Measurements from ENCODE around the gene GRAP.
"Not testable (repeated sequence)": the region's sequence is repeated elsewhere in the genome, so short reads cannot be mapped to it uniquely, and the experiment has no call there.

DNA sequence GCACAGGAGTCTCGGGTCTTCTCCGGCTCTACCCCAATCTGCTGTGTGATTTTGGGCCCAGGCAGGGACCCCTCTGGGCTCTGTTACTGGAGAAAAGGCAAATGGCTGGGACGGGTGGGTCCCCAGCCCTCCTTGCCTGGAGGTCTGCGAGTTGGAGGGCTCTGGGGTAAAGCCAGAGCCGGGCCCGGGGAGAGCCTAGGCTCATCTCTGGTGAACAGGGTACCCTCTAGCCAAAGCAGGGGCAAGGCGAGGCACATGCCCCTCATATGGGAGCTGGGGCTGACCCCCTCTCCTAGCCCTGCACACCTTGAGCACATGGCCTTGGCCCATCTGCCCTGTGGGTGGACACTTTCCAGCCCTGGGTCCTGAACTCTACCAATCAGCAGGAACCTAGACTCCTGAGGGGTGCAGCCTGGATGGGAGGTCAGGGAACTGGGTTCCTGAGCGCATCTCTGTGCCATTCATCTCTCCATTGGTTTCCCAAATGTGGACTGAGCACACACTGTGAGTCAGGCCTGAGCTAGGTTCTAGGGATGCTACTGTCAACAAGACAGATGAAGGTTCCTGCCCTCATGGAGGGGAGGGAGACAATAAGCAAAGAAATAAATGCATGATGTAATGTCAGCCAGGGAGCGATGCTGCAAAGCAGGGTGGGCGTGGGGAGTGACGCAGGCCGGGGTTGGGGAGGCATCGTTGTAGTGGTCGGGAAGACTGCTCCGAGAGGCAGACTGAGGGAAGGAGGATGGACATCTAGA, 47.1 kb upstream of the GRAP start:
- not testable (repeated sequence) for TF ChIP-seq YY1 (IDR thresholded peaks at IDR 0.05; ENCODE audit: low read depth, low read length); POLR2A (IDR thresholded peaks at IDR 0.05; ENCODE audit: low read depth, low read length); HCFC1 (IDR thresholded peaks at IDR 0.05; ENCODE audit: low read length); EP300 (IDR thresholded peaks at IDR 0.05; ENCODE audit: borderline replicate concordance in 1 of 2, control insufficient read depth in 1 of 2, low read depth in 2 of 2, low read length in 2 of 2); JUND (IDR thresholded peaks at IDR 0.05; ENCODE audit: low read depth, low read length); NFIC (IDR thresholded peaks at IDR 0.05; ENCODE audit: low read depth, low read length); BHLHE40 (IDR thresholded peaks at IDR 0.05; ENCODE audit: borderline replicate concordance in 1 of 2, low read depth in 2 of 2, low read length in 1 of 2)
- TF ChIP-seq, protein P1, sequence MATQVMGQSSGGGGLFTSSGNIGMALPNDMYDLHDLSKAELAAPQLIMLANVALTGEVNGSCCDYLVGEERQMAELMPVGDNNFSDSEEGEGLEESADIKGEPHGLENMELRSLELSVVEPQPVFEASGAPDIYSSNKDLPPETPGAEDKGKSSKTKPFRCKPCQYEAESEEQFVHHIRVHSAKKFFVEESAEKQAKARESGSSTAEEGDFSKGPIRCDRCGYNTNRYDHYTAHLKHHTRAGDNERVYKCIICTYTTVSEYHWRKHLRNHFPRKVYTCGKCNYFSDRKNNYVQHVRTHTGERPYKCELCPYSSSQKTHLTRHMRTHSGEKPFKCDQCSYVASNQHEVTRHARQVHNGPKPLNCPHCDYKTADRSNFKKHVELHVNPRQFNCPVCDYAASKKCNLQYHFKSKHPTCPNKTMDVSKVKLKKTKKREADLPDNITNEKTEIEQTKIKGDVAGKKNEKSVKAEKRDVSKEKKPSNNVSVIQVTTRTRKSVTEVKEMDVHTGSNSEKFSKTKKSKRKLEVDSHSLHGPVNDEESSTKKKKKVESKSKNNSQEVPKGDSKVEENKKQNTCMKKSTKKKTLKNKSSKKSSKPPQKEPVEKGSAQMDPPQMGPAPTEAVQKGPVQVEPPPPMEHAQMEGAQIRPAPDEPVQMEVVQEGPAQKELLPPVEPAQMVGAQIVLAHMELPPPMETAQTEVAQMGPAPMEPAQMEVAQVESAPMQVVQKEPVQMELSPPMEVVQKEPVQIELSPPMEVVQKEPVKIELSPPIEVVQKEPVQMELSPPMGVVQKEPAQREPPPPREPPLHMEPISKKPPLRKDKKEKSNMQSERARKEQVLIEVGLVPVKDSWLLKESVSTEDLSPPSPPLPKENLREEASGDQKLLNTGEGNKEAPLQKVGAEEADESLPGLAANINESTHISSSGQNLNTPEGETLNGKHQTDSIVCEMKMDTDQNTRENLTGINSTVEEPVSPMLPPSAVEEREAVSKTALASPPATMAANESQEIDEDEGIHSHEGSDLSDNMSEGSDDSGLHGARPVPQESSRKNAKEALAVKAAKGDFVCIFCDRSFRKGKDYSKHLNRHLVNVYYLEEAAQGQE (IDR thresholded peaks at IDR 0.05; ENCODE audit: low read depth, low read length): not testable (repeated sequence)
- TF ChIP-seq, protein P2, sequence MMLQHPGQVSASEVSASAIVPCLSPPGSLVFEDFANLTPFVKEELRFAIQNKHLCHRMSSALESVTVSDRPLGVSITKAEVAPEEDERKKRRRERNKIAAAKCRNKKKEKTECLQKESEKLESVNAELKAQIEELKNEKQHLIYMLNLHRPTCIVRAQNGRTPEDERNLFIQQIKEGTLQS (IDR thresholded peaks at IDR 0.05; ENCODE audit: borderline replicate concordance, extremely low read depth, low read depth, low read length): not testable (repeated sequence)
- TF ChIP-seq, protein P3, sequence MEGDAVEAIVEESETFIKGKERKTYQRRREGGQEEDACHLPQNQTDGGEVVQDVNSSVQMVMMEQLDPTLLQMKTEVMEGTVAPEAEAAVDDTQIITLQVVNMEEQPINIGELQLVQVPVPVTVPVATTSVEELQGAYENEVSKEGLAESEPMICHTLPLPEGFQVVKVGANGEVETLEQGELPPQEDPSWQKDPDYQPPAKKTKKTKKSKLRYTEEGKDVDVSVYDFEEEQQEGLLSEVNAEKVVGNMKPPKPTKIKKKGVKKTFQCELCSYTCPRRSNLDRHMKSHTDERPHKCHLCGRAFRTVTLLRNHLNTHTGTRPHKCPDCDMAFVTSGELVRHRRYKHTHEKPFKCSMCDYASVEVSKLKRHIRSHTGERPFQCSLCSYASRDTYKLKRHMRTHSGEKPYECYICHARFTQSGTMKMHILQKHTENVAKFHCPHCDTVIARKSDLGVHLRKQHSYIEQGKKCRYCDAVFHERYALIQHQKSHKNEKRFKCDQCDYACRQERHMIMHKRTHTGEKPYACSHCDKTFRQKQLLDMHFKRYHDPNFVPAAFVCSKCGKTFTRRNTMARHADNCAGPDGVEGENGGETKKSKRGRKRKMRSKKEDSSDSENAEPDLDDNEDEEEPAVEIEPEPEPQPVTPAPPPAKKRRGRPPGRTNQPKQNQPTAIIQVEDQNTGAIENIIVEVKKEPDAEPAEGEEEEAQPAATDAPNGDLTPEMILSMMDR (IDR thresholded peaks at IDR 0.05 in 2 of 3, conservative IDR thresholded peaks at IDR 0.05 in 1 of 3; ENCODE audit: control insufficient read depth in 2 of 3, extremely low read depth in 1 of 3, insufficient read depth in 1 of 3, low read depth in 3 of 3, low read length in 3 of 3): not testable (repeated sequence)
